GM23338 (cell line): Measurements from ENCODE around the gene CCL13. TPM values are rescaled to one million over a fixed set of nuclear protein-coding genes. Genes with fewer than 3 reads are reported as not detected.

Experiments
- ATAC-seq: fragments of 200-7000 bp; cut with Tn5 transposase; 3 replicates; pipeline ENCODE4 v1.9.1; 2020
- DNase-seq: peaks from one replicate; pipeline ENCODE4 v3.0.0-alpha.2; 2015; ENCODE audit warnings: low spot score
- H2AFZ ChIP-seq: fragments of 200-600 bp; sonication (generic); 2 replicates; pipeline ENCODE4 v1.8.0; 2016; ENCODE audit warnings: antibody characterized with exemption, mild to moderate bottlenecking, moderate library complexity
- H3F3A ChIP-seq: fragments of 200-600 bp; sonication (generic); replicated peaks from 2 replicates; pipeline ENCODE4 v1.8.0; 2017; ENCODE audit warnings: antibody characterized with exemption, mixed run types, low read depth
- H3K27ac ChIP-seq: fragments of 200-600 bp; sonication (generic); 2 replicates; pipeline ENCODE4 v1.6.1; 2016; ENCODE audit warnings: low read depth
- H3K27me3 ChIP-seq: fragments of 200-600 bp; sonication (generic); 2 replicates; pipeline ENCODE4 v1.8.0; 2016; ENCODE audit warnings: mild to moderate bottlenecking, mixed run types, moderate library complexity; ENCODE audit not compliant: insufficient read depth
- H3K36me3 ChIP-seq: fragments of 200-600 bp; sonication (generic); 2 replicates; pipeline ENCODE4 v1.8.0; 2016; ENCODE audit warnings: mild to moderate bottlenecking; ENCODE audit not compliant: insufficient read depth
- H3K4me1 ChIP-seq: fragments of 200-600 bp; sonication (generic); 2 replicates; pipeline ENCODE4 v1.8.0; 2016; ENCODE audit warnings: mild to moderate bottlenecking, moderate library complexity; ENCODE audit not compliant: insufficient read depth
- H3K4me2 ChIP-seq: fragments of 200-600 bp; sonication (generic); 2 replicates; pipeline ENCODE4 v1.7.1; 2017; ENCODE audit warnings: mixed run types
- H3K4me3 ChIP-seq: fragments of 200-600 bp; sonication (generic); 2 replicates; pipeline ENCODE4 v1.6.1; 2016; ENCODE audit warnings: mixed run types
- H3K79me2 ChIP-seq: fragments of 200-600 bp; sonication (generic); replicated peaks from 2 replicates; pipeline ENCODE4 v1.8.0; 2017; ENCODE audit warnings: mild to moderate bottlenecking; ENCODE audit not compliant: insufficient read depth
- H3K9me2 ChIP-seq: fragments of 200-600 bp; sonication (generic); 2 replicates; pipeline ENCODE4 v1.8.0; 2017; ENCODE audit not compliant: insufficient read depth
- H4K20me1 ChIP-seq: fragments of 200-600 bp; sonication (generic); replicated peaks from 2 replicates; pipeline ENCODE4 v1.8.0; 2017; ENCODE audit warnings: mild to moderate bottlenecking; ENCODE audit not compliant: insufficient read depth
- H3K27ac Mint-ChIP-seq: 2 replicates; pipeline ENCODE4 v1.8.0; 2020; ENCODE audit warnings: inconsistent platforms, mild to moderate bottlenecking, moderate library complexity, mixed read lengths
- H3K27me3 Mint-ChIP-seq: 3 replicates; pipeline ENCODE4 v1.8.0; 2022; ENCODE audit warnings: low read depth, mild to moderate bottlenecking, moderate library complexity, mixed read lengths, inconsistent platforms; ENCODE audit not compliant: insufficient read depth, poor library complexity
- H3K36me3 Mint-ChIP-seq: 3 replicates; pipeline ENCODE4 v1.8.0; 2021; ENCODE audit warnings: low read depth, mild to moderate bottlenecking, inconsistent platforms, moderate library complexity, mixed read lengths
- H3K4me1 Mint-ChIP-seq: 3 replicates; pipeline ENCODE4 v1.8.0; 2020; ENCODE audit warnings: mild to moderate bottlenecking, inconsistent platforms, mixed read lengths
- H3K4me3 Mint-ChIP-seq: 3 replicates; pipeline ENCODE4 v1.8.0; 2021; ENCODE audit warnings: moderate library complexity, mild to moderate bottlenecking, inconsistent platforms, mixed read lengths
- H3K9me3 Mint-ChIP-seq: 3 replicates; pipeline ENCODE4 v1.8.0; 2020; ENCODE audit warnings: moderate library complexity, mild to moderate bottlenecking, inconsistent platforms, mixed read lengths
- CREB1 ChIP-seq: fragments of 250-450 bp; sonication (Bioruptor Pico); IDR thresholded peaks from 2 replicates; pipeline ENCODE4 v1.5.0; 2020; ENCODE audit warnings: low read depth, mild to moderate bottlenecking, moderate library complexity
- EZH2 ChIP-seq: fragments of 200-600 bp; sonication (generic); IDR thresholded peaks from one replicate; pipeline ENCODE4 v1.8.0; 2017; ENCODE audit warnings: antibody characterized with exemption, mild to moderate bottlenecking, low read depth; ENCODE audit not compliant: unreplicated experiment
- EZH2phosphoT487 ChIP-seq: fragments of 200-600 bp; sonication (generic); IDR thresholded peaks from one replicate; pipeline ENCODE4 v1.8.1; 2018; ENCODE audit warnings: antibody characterized with exemption; ENCODE audit not compliant: unreplicated experiment
- NANOG ChIP-seq: IDR thresholded peaks from 2 replicates; pipeline ENCODE4 v1.6.1; 2016; ENCODE audit warnings: antibody characterized with exemption, borderline replicate concordance
- POLR2AphosphoS5 ChIP-seq: IDR thresholded peaks from 2 replicates; pipeline ENCODE4 v1.6.1; 2016; ENCODE audit warnings: antibody characterized with exemption, low read depth
- STAT1 ChIP-seq: IDR thresholded peaks from one replicate; pipeline ENCODE4 v1.6.1; 2016; ENCODE audit warnings: antibody characterized with exemption; ENCODE audit not compliant: unreplicated experiment
- ZNF114 ChIP-seq: fragments of 250-450 bp; sonication (Bioruptor Pico); IDR thresholded peaks from 2 replicates; pipeline ENCODE4 v1.5.0; 2020; ENCODE audit warnings: mild to moderate bottlenecking, moderate library complexity
- ZNF331 ChIP-seq: fragments of 250-450 bp; sonication (Bioruptor Pico); IDR thresholded peaks from 2 replicates; pipeline ENCODE4 v1.5.0; 2020; ENCODE audit warnings: low read depth, mild to moderate bottlenecking, moderate library complexity
- polyA plus RNA-seq: library from polyadenylated mRNA; unstranded; fragments of >200 nt; fragmentation: Nextera tagmentation; extraction: Ambion mirVana; gene quantifications from 2 replicates; pipeline ENCODE4 v1.2.1, GENCODE V29; 2016
- total RNA-seq: library from RNA; depleted of rRNA; stranded (reverse); fragments of >200 nt; shearing (Covaris generic); gene quantifications from 2 replicates; pipeline ENCODE4 v1.2.3, GENCODE V29; 2014
- TF ChIP-seq, protein P1 (sequence below), 2 experiments: fragments of 200-600 bp in 1 of 2; sonication (generic) in 1 of 2; conservative IDR thresholded peaks; 2 replicates each; pipeline versions ENCODE4 v1.5.1 to v1.6.1; 2016 to 2017; ENCODE audit warnings: antibody characterized with exemption in 2 of 2, low read depth in 2 of 2, mild to moderate bottlenecking in 2 of 2, moderate library complexity in 1 of 2
- TF ChIP-seq, protein P2 (sequence below): IDR thresholded peaks from one replicate; pipeline ENCODE4 v1.6.1; 2018; ENCODE audit warnings: antibody characterized with exemption; ENCODE audit not compliant: unreplicated experiment
- TF ChIP-seq, protein P3 (sequence below): IDR thresholded peaks from 2 replicates; pipeline ENCODE4 v1.6.1; 2016; ENCODE audit warnings: antibody characterized with exemption

CCL13 gene
- total and polyA plus RNA-seq, 2 experiments from 2014 or later: not detected

DNA sequence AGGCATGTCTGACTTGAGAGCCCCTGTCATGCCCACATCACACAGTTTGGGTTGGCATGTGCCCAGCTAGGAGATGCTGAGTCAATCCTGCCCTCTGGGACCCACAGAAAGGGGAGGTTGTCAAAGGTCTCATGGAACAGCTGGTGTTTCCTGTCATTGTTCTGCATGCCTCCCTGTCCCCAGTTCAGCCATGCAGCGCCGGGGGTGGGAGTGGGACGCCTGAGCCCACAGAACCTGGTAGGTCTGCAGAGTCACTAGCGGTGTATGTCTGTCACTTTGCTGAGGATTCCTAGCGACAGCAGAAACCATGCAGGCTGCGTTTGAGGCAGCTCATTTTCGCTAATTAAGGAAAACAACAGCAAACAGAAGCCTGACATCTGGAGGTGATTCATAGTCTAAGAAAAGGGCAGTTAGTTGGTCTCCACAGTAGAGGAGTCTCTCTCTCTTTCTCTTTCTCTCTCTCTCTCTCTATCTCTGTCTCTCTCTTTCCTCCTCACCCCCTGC, 26.4 kb downstream of the CCL13 start:
- no peaks in the 10 kb centered on the region for H3K79me2 ChIP-seq
- TF ChIP-seq, protein P1, sequence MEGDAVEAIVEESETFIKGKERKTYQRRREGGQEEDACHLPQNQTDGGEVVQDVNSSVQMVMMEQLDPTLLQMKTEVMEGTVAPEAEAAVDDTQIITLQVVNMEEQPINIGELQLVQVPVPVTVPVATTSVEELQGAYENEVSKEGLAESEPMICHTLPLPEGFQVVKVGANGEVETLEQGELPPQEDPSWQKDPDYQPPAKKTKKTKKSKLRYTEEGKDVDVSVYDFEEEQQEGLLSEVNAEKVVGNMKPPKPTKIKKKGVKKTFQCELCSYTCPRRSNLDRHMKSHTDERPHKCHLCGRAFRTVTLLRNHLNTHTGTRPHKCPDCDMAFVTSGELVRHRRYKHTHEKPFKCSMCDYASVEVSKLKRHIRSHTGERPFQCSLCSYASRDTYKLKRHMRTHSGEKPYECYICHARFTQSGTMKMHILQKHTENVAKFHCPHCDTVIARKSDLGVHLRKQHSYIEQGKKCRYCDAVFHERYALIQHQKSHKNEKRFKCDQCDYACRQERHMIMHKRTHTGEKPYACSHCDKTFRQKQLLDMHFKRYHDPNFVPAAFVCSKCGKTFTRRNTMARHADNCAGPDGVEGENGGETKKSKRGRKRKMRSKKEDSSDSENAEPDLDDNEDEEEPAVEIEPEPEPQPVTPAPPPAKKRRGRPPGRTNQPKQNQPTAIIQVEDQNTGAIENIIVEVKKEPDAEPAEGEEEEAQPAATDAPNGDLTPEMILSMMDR (conservative IDR thresholded peaks at IDR 0.05; ENCODE audit: low read depth in 2 of 2): no peak
- TF ChIP-seq ZNF331 (CRISPR knock-in tag) (no peak), EZH2 (no peak), CREB1 (CRISPR knock-in tag) (no peak), NANOG (no peak), ZNF114 (CRISPR knock-in tag) (no peak), EZH2phosphoT487 (no peak), POLR2AphosphoS5 (no peak), STAT1 (no peak)
- TF ChIP-seq, protein P2, sequence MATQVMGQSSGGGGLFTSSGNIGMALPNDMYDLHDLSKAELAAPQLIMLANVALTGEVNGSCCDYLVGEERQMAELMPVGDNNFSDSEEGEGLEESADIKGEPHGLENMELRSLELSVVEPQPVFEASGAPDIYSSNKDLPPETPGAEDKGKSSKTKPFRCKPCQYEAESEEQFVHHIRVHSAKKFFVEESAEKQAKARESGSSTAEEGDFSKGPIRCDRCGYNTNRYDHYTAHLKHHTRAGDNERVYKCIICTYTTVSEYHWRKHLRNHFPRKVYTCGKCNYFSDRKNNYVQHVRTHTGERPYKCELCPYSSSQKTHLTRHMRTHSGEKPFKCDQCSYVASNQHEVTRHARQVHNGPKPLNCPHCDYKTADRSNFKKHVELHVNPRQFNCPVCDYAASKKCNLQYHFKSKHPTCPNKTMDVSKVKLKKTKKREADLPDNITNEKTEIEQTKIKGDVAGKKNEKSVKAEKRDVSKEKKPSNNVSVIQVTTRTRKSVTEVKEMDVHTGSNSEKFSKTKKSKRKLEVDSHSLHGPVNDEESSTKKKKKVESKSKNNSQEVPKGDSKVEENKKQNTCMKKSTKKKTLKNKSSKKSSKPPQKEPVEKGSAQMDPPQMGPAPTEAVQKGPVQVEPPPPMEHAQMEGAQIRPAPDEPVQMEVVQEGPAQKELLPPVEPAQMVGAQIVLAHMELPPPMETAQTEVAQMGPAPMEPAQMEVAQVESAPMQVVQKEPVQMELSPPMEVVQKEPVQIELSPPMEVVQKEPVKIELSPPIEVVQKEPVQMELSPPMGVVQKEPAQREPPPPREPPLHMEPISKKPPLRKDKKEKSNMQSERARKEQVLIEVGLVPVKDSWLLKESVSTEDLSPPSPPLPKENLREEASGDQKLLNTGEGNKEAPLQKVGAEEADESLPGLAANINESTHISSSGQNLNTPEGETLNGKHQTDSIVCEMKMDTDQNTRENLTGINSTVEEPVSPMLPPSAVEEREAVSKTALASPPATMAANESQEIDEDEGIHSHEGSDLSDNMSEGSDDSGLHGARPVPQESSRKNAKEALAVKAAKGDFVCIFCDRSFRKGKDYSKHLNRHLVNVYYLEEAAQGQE: no peak
- TF ChIP-seq, protein P3, sequence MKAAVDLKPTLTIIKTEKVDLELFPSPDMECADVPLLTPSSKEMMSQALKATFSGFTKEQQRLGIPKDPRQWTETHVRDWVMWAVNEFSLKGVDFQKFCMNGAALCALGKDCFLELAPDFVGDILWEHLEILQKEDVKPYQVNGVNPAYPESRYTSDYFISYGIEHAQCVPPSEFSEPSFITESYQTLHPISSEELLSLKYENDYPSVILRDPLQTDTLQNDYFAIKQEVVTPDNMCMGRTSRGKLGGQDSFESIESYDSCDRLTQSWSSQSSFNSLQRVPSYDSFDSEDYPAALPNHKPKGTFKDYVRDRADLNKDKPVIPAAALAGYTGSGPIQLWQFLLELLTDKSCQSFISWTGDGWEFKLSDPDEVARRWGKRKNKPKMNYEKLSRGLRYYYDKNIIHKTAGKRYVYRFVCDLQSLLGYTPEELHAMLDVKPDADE: no peak
- no peaks in the 10 kb centered on the region for H3K27me3 ChIP-seq
- no peak overlapping the region for H3K27ac Mint-ChIP-seq
- ATAC-seq (no peak), DNase-seq (no peak)
- no peaks in the 10 kb centered on the region for H3K9me3 Mint-ChIP-seq
- H3K9me2 ChIP-seq: no peaks in the 10 kb centered on the region
- no peak overlapping the region for H3K4me2 ChIP-seq
- H3K4me1 Mint-ChIP-seq: peaks cover 5% of the 10 kb centered on the region; the same call in 2 of the 3 replicates
- no peak overlapping the region for H3K27ac ChIP-seq
- H3F3A ChIP-seq: no peaks in the 10 kb centered on the region
- no peak overlapping the region for H3K4me3 Mint-ChIP-seq
- peaks cover 3% of the 10 kb centered on the region; the same call in 1 of the 2 replicates for H3K4me1 ChIP-seq
- no peaks in the 10 kb centered on the region for H3K36me3 ChIP-seq
- H3K36me3 Mint-ChIP-seq: no peaks in the 10 kb centered on the region
- H2AFZ ChIP-seq: no peak overlapping the region
- no peak overlapping the region for H3K4me3 ChIP-seq
- H3K27me3 Mint-ChIP-seq: no peaks in the 10 kb centered on the region
- no peaks in the 10 kb centered on the region for H4K20me1 ChIP-seq
